ENCODE data around the gene ENDOV. TPM values are rescaled to one million over a fixed set of nuclear protein-coding genes. Genes with fewer than 3 reads are reported as not detected.

The ENDOV gene
- total RNA-seq, 1 donor from 2014 or later: 36.1 TPM

DNA sequence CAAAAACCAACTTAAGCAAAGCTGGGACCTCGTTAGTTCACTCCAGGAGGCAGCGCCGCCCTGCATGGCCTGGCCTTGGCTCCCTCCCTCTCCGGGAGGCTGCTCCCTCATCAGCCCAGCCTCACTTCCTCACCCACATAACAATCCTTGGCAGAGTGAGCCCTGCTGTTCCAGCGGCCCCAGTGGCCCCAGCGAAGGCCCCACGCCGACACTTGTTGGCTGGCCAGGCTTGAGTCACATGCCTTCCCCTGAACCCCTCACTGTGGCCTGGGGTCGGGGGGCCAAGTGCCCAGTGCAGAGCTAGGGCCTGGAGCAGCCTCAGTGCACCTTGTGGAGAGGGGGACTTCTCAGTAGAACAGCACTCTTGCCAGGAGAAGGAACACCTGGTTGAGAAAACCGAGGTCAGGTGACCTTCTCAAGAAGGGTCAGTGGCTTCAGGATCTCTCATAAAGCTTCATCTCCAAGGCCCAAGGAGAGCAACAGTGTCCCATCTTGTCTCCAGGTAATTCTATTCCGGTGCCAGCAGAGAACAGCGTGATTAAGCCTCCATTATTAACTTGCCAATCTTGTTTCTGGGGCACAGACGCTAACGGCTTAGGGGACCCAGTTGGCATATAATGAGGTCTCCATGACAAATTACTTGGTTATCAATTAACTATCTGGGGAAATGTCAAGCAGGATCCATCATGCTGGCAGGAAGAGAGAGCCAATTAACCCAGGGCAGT is 26.8 kb downstream of the ENDOV start:
- H3K27me3 Mint-ChIP-seq: peaks cover 10% of the 10 kb centered on the region
- no peak for DNase-seq (ENCODE audit: low spot score, unreplicated experiment)
- no peaks in the 10 kb centered on the region for H3K9me3 Mint-ChIP-seq (ENCODE audit: low read depth)
- H3K4me3 Mint-ChIP-seq (ENCODE audit: low read depth): no peak overlapping the region
- H3K27ac Mint-ChIP-seq: no peak overlapping the region
- no peaks in the 10 kb centered on the region for H3K36me3 Mint-ChIP-seq (ENCODE audit: insufficient read depth)
- TF ChIP-seq, protein P1, sequence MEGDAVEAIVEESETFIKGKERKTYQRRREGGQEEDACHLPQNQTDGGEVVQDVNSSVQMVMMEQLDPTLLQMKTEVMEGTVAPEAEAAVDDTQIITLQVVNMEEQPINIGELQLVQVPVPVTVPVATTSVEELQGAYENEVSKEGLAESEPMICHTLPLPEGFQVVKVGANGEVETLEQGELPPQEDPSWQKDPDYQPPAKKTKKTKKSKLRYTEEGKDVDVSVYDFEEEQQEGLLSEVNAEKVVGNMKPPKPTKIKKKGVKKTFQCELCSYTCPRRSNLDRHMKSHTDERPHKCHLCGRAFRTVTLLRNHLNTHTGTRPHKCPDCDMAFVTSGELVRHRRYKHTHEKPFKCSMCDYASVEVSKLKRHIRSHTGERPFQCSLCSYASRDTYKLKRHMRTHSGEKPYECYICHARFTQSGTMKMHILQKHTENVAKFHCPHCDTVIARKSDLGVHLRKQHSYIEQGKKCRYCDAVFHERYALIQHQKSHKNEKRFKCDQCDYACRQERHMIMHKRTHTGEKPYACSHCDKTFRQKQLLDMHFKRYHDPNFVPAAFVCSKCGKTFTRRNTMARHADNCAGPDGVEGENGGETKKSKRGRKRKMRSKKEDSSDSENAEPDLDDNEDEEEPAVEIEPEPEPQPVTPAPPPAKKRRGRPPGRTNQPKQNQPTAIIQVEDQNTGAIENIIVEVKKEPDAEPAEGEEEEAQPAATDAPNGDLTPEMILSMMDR (IDR thresholded peaks at IDR 0.05; ENCODE audit: unreplicated experiment): no peak
- no peaks in the 10 kb centered on the region for H3K4me1 Mint-ChIP-seq (ENCODE audit: low read depth)

DNA sequence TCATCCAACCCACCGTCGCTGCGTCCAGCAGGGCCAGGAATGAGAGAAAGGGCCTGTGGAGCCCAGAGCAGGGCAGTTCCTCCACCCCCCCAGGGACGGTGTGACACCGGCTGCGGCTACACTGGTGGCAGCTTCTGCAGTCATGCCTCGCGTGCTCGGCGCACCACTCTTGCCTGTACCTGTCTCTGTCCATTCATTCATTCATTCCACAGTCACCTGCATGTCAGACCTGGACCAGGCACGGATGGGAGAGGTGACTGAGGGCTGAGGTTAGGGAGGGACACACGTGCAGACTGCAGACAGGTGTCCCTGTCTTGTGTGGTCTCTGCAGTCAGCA is 27.3 kb downstream of the ENDOV start:
- TF ChIP-seq, protein P1 (IDR thresholded peaks at IDR 0.05; ENCODE audit: unreplicated experiment): no peak
- Mint-ChIP-seq H3K27ac (no peak overlapping the region), H3K36me3 (ENCODE audit: insufficient read depth) (no peaks in the 10 kb centered on the region), H3K4me3 (ENCODE audit: low read depth) (no peak overlapping the region), H3K9me3 (ENCODE audit: low read depth) (no peaks in the 10 kb centered on the region), H3K4me1 (ENCODE audit: low read depth) (no peaks in the 10 kb centered on the region), H3K27me3 (peaks cover 10% of the 10 kb centered on the region)
- no peak for DNase-seq (ENCODE audit: low spot score, unreplicated experiment)

DNA sequence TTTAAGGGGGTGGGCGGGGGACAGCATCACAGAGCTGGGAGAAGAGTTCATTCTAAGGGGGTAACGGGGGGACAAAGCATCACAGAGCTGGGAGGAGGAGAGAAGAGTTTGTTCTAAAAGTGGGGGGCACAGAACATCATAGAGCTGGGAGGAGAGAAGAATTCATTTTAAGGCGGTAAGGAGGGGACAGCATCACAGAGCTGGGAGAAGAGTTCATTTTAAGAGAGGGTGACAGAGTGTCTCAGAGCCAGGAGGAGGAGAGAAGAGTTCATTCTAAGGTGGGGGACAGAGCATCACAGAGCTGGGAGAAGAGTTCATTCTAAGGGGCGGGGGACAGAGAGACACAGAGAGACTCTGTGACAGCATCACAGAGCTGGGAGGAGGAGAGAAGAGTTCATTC is 27.8 kb downstream of the ENDOV start:
- Mint-ChIP-seq H3K36me3 (ENCODE audit: insufficient read depth) (no peaks in the 10 kb centered on the region), H3K27ac (no peak overlapping the region)
- TF ChIP-seq, protein P1 (IDR thresholded peaks at IDR 0.05; ENCODE audit: unreplicated experiment): no peak

DNA sequence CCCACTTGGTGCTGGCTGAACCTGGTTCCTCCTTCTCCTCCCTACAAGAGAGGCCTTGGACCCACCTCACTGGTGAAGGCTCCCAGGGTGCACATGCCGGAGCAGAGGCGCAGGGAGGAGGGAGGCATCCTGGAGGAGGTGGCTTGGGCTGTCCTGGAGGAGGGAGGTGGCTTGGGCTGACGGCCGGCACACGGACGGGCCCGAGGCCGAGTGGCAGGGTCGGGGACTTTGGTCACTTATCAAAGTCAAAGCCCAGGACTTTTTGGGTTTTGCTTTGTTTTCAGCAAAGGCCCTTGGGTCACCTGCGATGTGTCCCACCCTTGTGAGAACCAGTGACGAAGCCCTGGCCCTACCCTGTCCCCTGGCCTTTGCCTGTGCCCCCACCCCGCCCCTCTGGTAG is 28.5 kb downstream of the ENDOV start:
- H3K4me3 Mint-ChIP-seq (ENCODE audit: low read depth): no peak overlapping the region
- H3K9me3 Mint-ChIP-seq (ENCODE audit: low read depth): no peaks in the 10 kb centered on the region
- TF ChIP-seq, protein P1 (IDR thresholded peaks at IDR 0.05; ENCODE audit: unreplicated experiment): no peak
- no peaks in the 10 kb centered on the region for H3K36me3 Mint-ChIP-seq (ENCODE audit: insufficient read depth)
- no peak overlapping the region for H3K27ac Mint-ChIP-seq
- DNase-seq (ENCODE audit: low spot score, unreplicated experiment): no peak
- H3K27me3 Mint-ChIP-seq: peaks cover 10% of the 10 kb centered on the region
- no peaks in the 10 kb centered on the region for H3K4me1 Mint-ChIP-seq (ENCODE audit: low read depth)

More for the DNA sequence above, 27.8 kb downstream of the ENDOV start:
- no peak overlapping the region for H3K4me3 Mint-ChIP-seq (ENCODE audit: low read depth)
- no peaks in the 10 kb centered on the region for H3K9me3 Mint-ChIP-seq (ENCODE audit: low read depth)
- no peaks in the 10 kb centered on the region for H3K4me1 Mint-ChIP-seq (ENCODE audit: low read depth)
- DNase-seq (ENCODE audit: low spot score, unreplicated experiment): no peak
- H3K27me3 Mint-ChIP-seq: peaks cover 10% of the 10 kb centered on the region

DNA sequence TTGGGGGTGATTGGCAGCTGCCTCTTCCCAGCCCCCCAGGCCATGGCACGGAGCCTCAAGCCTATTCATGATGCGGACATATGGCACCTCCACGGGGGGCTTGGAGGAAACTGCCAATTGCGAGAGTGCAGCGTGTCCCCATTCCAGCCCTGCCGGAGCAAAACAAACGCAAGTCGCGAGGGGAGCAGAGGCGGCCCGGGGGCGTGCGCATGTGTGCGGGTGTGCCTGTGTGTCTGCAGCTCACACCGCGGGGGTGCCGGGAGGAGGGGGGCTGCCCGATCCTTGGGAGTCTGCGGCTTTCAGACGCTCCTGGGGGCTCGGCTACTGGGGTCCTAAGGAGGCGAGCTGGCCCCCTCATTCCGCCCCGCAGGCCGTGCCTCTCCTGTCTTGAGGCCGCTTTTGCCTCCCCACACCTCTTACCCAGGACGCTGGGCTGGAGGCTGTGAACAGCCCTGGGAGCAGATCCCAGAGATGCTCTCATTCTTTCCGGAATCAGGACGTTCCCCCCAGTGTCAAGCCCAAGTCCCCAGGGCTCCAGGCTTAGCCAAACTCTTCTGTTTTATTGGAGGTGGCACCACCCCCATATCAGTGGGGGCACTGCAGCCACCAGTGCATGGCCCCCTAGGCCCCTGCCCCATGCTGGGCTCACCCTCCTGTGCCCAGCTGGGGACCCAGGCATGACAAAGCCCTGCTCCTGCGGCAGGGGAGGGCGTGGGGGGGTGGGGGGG is 29.1 kb downstream of the ENDOV start:
- TF ChIP-seq, protein P1 (IDR thresholded peaks at IDR 0.05; ENCODE audit: unreplicated experiment): no peak
- Mint-ChIP-seq H3K27me3 (peaks cover 13% of the 10 kb centered on the region), H3K9me3 (ENCODE audit: low read depth) (no peaks in the 10 kb centered on the region), H3K27ac (no peak overlapping the region), H3K36me3 (ENCODE audit: insufficient read depth) (no peaks in the 10 kb centered on the region), H3K4me3 (ENCODE audit: low read depth) (no peak overlapping the region), H3K4me1 (ENCODE audit: low read depth) (no peaks in the 10 kb centered on the region)
- DNase-seq (ENCODE audit: low spot score, unreplicated experiment): no peak
